ENCODE data around the gene FOXN4.

DNA sequence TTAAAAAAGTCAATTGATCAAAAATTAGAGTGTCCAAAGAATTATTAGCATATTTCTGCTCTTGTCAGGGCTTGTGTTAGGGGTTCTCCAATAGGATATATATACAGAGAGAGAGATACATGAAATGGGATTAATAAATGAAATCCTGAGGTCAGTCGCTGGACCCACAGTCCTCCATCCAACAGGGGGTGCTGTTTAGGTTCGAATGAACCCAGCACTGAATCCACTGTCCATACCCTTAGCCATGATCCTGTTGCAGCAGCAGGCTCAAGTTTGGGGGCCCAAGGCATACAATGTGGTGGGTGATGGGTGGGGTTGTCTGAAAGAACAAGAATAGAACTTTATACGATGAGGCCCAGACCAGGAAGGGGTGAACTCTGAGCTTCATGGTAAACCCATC lies 37.8 kb upstream of the FOXN4 start:
- TF ChIP-seq NFYB (CRISPR knock-in tag; conservative IDR thresholded peaks at IDR 0.05; ENCODE audit: low read depth) (no peak), CTCF (IDR thresholded peaks at IDR 0.05) (peak; percentile 35), TEAD4 (CRISPR knock-in tag; IDR thresholded peaks at IDR 0.05) (no peak), USF1 (CRISPR knock-in tag; IDR thresholded peaks at IDR 0.05) (no peak), MAX (CRISPR knock-in tag; IDR thresholded peaks at IDR 0.05) (no peak), CREB1 (CRISPR knock-in tag; IDR thresholded peaks at IDR 0.05) (no peak), CREM (CRISPR knock-in tag; IDR thresholded peaks at IDR 0.05) (no peak), SP1 (CRISPR knock-in tag; conservative IDR thresholded peaks at IDR 0.05) (no peak)
- TF ChIP-seq, protein P1, sequence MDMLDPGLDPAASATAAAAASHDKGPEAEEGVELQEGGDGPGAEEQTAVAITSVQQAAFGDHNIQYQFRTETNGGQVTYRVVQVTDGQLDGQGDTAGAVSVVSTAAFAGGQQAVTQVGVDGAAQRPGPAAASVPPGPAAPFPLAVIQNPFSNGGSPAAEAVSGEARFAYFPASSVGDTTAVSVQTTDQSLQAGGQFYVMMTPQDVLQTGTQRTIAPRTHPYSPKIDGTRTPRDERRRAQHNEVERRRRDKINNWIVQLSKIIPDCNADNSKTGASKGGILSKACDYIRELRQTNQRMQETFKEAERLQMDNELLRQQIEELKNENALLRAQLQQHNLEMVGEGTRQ (CRISPR knock-in tag; IDR thresholded peaks at IDR 0.05), result no peak
- TF ChIP-seq, protein P2, sequence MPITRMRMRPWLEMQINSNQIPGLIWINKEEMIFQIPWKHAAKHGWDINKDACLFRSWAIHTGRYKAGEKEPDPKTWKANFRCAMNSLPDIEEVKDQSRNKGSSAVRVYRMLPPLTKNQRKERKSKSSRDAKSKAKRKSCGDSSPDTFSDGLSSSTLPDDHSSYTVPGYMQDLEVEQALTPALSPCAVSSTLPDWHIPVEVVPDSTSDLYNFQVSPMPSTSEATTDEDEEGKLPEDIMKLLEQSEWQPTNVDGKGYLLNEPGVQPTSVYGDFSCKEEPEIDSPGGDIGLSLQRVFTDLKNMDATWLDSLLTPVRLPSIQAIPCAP (CRISPR knock-in tag; IDR thresholded peaks at IDR 0.05), result no peak
- TF ChIP-seq, protein P3, sequence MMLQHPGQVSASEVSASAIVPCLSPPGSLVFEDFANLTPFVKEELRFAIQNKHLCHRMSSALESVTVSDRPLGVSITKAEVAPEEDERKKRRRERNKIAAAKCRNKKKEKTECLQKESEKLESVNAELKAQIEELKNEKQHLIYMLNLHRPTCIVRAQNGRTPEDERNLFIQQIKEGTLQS (CRISPR knock-in tag; conservative IDR thresholded peaks at IDR 0.05), result no peak

Data from WTC11 (cell line).